NCI-H1694 treated with DMSO at 0.1 percent for 48 hours (cell line): ENCODE results near the gene NR4A1.

Experiments used
- DNase-seq: peaks from one replicate; lab custom pipeline; 2025; lab: John Stamatoyannopoulos, UW

NR4A1 gene

DNA sequence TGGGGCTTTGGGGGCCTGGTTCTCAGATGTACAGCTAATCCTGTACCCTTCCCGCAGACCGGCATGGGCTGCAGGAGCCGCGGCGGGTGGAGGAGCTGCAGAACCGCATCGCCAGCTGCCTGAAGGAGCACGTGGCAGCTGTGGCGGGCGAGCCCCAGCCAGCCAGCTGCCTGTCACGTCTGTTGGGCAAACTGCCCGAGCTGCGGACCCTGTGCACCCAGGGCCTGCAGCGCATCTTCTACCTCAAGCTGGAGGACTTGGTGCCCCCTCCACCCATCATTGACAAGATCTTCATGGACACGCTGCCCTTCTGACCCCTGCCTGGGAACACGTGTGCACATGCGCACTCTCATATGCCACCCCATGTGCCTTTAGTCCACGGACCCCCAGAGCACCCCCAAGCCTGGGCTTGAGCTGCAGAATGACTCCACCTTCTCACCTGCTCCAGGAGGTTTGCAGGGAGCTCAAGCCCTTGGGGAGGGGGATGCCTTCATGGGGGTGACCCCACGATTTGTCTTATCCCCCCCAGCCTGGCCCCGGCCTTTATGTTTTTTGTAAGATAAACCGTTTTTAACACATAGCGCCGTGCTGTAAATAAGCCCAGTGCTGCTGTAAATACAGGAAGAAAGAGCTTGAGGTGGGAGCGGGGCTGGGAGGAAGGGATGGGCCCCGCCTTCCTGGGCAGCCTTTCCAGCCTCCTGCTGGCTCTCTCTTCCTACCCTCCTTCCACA lies 7.6 kb downstream of the NR4A1 start:
- DNase-seq = peak; percentile 36

GRCh38 chr12:52059582-52060497 lies 8.6 kb downstream of the NR4A1 start:
- DNase-seq = no peak

GRCh38 chr12:52060498-52061177 lies 9.4 kb downstream of the NR4A1 start:
- no peak for DNase-seq

DNA sequence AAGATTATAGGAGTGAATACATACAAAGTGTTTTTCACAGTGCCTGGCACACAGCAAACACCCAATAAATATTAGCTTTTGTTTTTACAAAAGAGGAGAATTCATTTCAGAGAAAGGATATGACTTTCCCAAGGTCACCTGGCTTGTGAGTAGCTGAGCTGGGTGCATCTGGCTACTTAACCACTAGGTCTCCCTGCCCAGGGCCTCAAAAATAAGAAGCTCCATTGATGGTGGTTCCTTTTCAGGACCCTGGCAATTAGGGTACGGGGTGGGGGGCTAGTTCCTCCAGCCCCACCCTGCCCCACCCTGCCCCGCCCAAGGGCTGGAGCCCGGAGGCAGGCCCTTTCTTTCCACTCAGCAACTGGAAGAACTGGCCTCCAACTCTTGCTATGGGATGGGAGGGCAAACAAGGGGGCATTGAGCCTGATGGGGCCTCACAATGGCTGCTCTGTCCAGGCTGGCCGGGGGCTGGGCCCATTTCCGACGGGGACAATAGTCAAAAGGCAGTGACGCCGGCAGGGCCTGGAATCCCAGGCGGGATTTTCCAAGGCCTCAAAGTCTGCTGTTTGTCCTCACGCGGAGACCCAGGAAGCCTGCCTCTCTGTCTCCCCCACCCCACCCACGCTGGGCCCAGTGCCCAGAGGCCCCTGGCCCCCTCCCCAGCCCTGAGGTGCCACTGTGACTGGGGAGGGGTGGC lies 10.4 kb downstream of the NR4A1 start:
- no peak for DNase-seq

- DNase-seq = no peak
Measured at GRCh38 chr12:52062167-52063081, 11.2 kb downstream of the NR4A1 start.

DNA sequence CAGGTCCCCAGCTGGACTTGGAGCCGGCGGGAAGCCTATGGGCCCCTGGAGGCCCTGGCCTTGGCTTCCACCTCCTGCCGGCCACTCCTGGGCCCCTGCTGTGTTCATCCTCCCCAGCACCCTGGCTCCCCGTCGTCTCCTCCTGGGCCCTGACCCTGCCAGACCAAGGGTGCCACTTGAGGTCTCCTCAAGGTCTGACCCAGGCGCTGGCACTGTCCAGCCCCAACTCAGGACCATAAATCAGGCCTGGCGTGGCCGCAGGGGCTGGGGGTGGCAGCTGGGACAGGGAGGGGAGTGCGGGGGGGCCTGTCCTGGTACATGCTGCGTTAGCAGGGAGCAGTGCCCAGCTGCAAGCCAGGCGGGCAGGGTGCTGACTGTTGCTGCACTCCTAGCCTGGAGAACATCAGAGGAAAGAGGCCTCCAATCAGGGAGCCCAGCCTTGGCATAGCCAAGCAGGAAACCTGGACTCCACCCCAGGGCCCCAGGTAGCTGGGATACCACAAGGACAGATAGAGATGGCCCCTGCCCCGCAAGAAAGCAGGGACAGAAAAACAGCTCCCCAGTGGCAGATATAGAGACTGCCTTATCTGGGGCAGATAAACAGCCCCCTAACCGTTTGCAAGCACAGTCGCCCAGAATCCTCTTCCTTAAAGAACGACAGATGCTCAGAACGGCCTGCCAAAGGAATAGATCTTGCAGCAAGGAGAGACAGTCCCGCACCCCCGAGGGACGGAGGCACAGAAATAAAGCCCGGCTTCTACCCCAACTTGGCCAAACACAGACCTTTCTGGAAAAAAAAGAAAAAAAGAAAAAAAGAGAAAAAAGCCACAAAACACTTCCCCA lies 12.1 kb downstream of the NR4A1 start:
- no peak for DNase-seq

- DNase-seq = no peak
Measured at GRCh38 chr12:52063981-52064649, 12.9 kb downstream of the NR4A1 start.

DNA sequence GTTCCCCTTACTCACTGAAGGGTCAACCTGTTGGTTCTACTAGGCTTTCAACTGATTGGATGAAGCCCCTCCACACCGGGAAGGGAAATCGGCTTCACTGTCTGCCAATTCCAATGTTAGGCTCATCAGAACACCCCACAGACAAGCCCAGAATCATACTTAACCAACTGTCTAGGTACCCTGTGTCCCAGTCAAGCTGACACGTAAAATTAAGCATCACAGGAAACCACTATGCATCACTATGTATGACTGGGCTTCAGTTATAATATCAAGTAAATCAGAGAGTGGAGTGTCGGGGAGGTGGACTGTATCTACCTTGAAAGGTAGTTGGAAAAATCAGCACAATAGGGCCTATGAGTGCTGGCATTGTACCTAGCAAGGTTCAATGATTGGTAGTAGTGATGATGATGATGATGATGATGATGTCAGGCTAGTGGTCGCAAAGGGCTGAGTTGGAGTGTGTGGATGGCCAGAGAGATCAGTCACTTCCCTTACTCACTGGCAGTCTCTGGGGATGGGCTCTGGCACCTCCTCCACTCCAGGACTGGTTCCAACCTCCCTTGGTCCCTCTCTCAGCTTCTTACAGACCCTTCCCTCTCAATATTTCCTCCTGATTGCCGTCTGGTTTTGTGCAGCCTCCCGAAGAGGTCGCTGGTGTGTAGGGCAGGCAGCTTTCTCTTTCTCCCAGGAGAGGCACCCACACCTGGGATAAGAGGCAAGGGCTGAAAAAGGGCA lies 15.3 kb downstream of the NR4A1 start:
- no peak for DNase-seq

GRCh38 chr12:52067081-52067374 lies 15.8 kb downstream of the NR4A1 start:
- DNase-seq = no peak

- DNase-seq = peak; percentile 87
Measured at GRCh38 chr12:52069327-52070184, 18.3 kb downstream of the NR4A1 start, which contains the start of gene ATG101. TSS of gene ATG101 (plus strand) at chr12:52069978. CDS start at chr12:52073651, 3,673 bp downstream.

- DNase-seq = no peak
Measured at GRCh38 chr12:52070185-52070925, 19.1 kb downstream of the NR4A1 start.

DNA sequence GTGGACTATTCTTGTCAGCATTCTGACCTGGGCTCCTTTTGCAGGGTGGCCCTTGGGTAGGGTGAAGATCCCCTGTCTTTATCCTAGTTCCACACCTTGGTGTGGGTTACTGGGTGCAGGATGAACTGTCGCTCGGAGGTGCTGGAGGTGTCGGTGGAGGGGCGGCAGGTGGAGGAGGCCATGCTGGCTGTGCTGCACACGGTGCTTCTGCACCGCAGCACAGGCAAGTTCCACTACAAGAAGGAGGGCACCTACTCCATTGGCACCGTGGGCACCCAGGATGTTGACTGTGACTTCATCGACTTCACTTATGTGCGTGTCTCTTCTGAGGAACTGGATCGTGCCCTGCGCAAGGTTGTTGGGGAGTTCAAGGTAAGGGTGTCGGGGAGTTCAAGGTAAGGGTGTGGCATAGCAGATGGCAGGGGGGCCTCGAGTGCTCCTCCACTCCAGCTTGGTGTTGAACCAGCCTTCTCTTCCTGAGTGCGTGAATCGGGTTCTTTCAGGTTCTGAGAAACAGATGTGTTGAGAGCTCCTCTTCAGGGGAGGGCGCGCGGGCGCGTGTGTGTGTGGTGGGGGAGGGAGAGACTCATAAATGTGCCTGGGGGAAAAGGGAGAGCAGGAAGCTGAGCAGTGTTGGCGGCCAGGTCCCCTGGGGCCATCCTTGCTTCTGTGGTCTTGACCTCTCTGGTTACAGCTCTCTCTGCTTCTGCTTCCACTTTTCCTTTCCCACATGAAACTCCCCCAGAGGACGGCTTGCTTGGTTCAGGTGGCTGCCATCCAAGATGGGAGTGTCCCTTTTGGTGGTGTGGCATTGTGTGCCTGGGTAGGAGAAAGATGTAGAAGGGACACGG lies 22.5 kb downstream of the NR4A1 start:
- no peak for DNase-seq

DNA sequence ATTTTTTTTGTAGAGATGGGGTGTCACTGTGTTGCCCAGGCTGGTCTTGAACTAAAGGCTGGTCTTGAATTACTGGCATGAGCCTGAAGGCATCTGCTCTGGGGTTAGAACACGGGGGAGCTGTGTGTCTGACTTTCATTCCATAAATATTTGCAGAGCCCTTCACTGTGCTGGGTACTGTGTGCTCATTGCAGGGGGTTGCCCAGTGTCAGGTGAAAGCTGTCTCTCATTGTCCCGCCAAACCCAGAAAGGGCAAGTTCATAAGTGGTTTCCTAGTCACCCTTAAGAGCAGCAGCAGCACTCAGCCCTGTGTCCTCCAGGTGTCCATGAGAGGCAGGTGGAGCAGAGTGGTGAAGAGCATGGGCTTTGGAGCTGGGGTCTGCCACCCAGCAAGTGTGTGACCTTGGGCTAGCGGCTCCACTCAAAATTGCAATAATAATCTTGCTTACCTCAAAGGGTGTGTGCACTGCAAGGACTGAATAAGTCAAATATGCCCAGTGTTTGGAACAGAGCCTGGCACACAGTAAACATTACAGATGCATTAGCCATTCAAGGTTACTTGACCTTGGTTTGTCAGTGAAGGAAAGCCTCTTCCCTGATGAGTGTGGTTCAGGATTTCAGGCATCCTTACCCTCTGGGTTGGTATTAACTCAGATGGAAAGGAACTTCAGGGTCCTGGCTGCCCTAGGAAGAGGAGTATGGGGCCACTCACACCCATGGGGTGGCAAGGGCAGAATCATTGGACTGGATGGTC lies 23.9 kb downstream of the NR4A1 start:
- DNase-seq = no peak

DNA sequence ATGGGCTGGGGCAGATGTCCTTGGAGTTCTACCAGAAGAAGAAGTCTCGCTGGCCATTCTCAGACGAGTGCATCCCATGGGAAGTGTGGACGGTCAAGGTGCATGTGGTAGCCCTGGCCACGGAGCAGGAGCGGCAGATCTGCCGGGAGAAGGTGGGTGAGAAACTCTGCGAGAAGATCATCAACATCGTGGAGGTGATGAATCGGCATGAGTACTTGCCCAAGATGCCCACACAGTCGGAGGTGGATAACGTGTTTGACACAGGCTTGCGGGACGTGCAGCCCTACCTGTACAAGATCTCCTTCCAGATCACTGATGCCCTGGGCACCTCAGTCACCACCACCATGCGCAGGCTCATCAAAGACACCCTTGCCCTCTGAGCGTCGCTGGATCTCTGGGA lies 25.6 kb downstream of the NR4A1 start:
- DNase-seq = no peak

GRCh38 chr12:52078276-52078675 lies 27.0 kb downstream of the NR4A1 start:
- DNase-seq = no peak
